Measurements from ENCODE around the gene KIF1A. TPM values are rescaled to one million over a fixed set of nuclear protein-coding genes. Genes with fewer than 3 reads are reported as not detected.

The KIF1A gene
- total and polyA plus RNA-seq, 2 donors (not counting 3 experiments of a cell fraction or from before 2014, with no cell fraction given), result 0.11 to 0.64 TPM

DNA sequence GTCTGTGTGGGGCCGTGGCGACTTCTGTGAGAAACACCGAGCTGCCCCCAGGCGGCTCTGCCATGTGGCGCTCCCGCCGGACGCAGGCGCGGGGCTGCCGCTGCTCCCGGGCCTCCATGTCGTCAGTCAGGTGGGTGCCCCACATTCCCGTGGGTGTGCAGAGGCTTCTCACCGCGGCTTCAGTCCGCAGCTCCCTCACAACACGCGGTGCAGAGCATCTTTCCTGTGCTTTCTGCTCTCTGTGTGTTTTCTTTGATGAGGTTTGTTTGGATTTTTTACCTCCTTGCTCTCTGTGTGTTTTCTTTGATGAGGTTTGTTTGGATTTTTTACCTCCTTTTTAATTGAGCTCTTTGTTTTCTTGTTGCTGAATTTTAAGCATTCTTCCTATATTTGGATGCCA lies 115.4 kb downstream of the KIF1A start:
- FAIRE-seq (no peak), DNase-seq (ENCODE audit: low read depth, low spot score) (no peak)
- H3K9me1 ChIP-seq (replicated peaks; ENCODE audit: control insufficient read depth, extremely low read depth, insufficient read depth, low read length), result no peaks in the 10 kb centered on the region
- no peak overlapping the region for H2AFZ ChIP-seq (ENCODE audit: low read depth, low read length)
- POLR2A ChIA-PET, result no interaction called here
- no peaks in the 10 kb centered on the region for H4K20me1 ChIP-seq (replicated peaks; ENCODE audit: control insufficient read depth, extremely low read depth, insufficient read depth, low read length)
- no peaks in the 10 kb centered on the region for H3K36me3 ChIP-seq (ENCODE audit: control insufficient read depth in 2 of 2, extremely low read depth in 1 of 2, insufficient read depth in 2 of 2, low read length in 2 of 2)
- H3K9me3 ChIP-seq (replicated peaks; ENCODE audit: control insufficient read depth, insufficient read depth, low read length), result no peaks in the 10 kb centered on the region
- no TSS peak for BruUV-seq (replicated peaks)
- CTCF ChIA-PET, result interaction anchor here (2.0 kb wide), 1 partner anchor 191 kb away, joined by 12 read pairs; no protein-coding TSS in a partner anchor
- H3K79me2 ChIP-seq (ENCODE audit: control insufficient read depth, insufficient read depth, low read length), result no peaks in the 10 kb centered on the region
- no peak overlapping the region for H3K9ac ChIP-seq (replicated peaks; ENCODE audit: extremely low read depth, insufficient read depth, low read length)
- intact Hi-C loops (cut with micrococcal nuclease) (loop anchor here (5.0 kb wide), 1 partner anchor 192 kb away; no protein-coding TSS in a partner anchor), dilution Hi-C loops (cut with MboI; ENCODE audit: extremely low pct_ligation_motif_present, low sequenced_read_pairs) (no loop called here)
- no peaks in the 10 kb centered on the region for H3K4me1 ChIP-seq (ENCODE audit: control insufficient read depth, extremely low read depth, insufficient read depth, low read length)
- TF ChIP-seq POLR2AphosphoS5 (IDR thresholded peaks at IDR 0.05; ENCODE audit: insufficient read depth, low read depth, low read length), result no peak
- no peak for TF ChIP-seq FOS (IDR thresholded peaks at IDR 0.05; ENCODE audit: borderline replicate concordance, insufficient read depth, low read length)
- TF ChIP-seq POLR2A (IDR thresholded peaks at IDR 0.05; ENCODE audit: low read depth, low read length), result no peak
- no peak overlapping the region for H3K4me2 ChIP-seq (ENCODE audit: insufficient read depth, low read length)
- H3K4me3 ChIP-seq (replicated peaks in 1 of 3; ENCODE audit: insufficient read depth in 1 of 3, low read depth in 1 of 3, low read length in 3 of 3), result no peak overlapping the region
- H3K27ac ChIP-seq (ENCODE audit: insufficient read depth, low read depth, low read length), result no peak overlapping the region
- no peaks in the 10 kb centered on the region for H3K27me3 ChIP-seq (ENCODE audit: control insufficient read depth in 2 of 2, insufficient read depth in 2 of 2, low read length in 2 of 2)

- Histone ChIP-seq H2AFZ (ENCODE audit: low read depth, low read length) (no peak overlapping the region), H4K20me1 (replicated peaks; ENCODE audit: control insufficient read depth, extremely low read depth, insufficient read depth, low read length) (no peaks in the 10 kb centered on the region), H3K79me2 (ENCODE audit: control insufficient read depth, insufficient read depth, low read length) (no peaks in the 10 kb centered on the region), H3K4me1 (ENCODE audit: control insufficient read depth, extremely low read depth, insufficient read depth, low read length) (no peaks in the 10 kb centered on the region), H3K27me3 (ENCODE audit: control insufficient read depth in 2 of 2, insufficient read depth in 2 of 2, low read length in 2 of 2) (no peaks in the 10 kb centered on the region), H3K36me3 (ENCODE audit: control insufficient read depth in 2 of 2, extremely low read depth in 1 of 2, insufficient read depth in 2 of 2, low read length in 2 of 2) (no peaks in the 10 kb centered on the region), H3K9me3 (replicated peaks; ENCODE audit: control insufficient read depth, insufficient read depth, low read length) (no peaks in the 10 kb centered on the region), H3K4me3 (replicated peaks in 1 of 3; ENCODE audit: insufficient read depth in 1 of 3, low read depth in 1 of 3, low read length in 3 of 3) (no peak overlapping the region), H3K9ac (replicated peaks; ENCODE audit: extremely low read depth, insufficient read depth, low read length) (no peak overlapping the region), H3K4me2 (ENCODE audit: insufficient read depth, low read length) (no peak overlapping the region), H3K9me1 (replicated peaks; ENCODE audit: control insufficient read depth, extremely low read depth, insufficient read depth, low read length) (no peaks in the 10 kb centered on the region), H3K27ac (ENCODE audit: insufficient read depth, low read depth, low read length) (no peak overlapping the region)
- dilution Hi-C loops (cut with MboI; ENCODE audit: extremely low pct_ligation_motif_present, low sequenced_read_pairs), result no loop called here
- no peak for DNase-seq (ENCODE audit: low read depth, low spot score)
- TF ChIP-seq MYC (IDR thresholded peaks at IDR 0.05; ENCODE audit: low read depth, low read length) (no peak), POLR2AphosphoS5 (IDR thresholded peaks at IDR 0.05; ENCODE audit: insufficient read depth, low read depth, low read length) (no peak), JUN (IDR thresholded peaks at IDR 0.05; ENCODE audit: borderline replicate concordance, insufficient read depth, insufficient read length, low read depth) (no peak), MAX (IDR thresholded peaks at IDR 0.05; ENCODE audit: insufficient read depth, insufficient read length) (no peak), FOS (IDR thresholded peaks at IDR 0.05; ENCODE audit: borderline replicate concordance, insufficient read depth, low read length) (no peak), POLR2A (IDR thresholded peaks at IDR 0.05; ENCODE audit: low read depth, low read length) (no peak), GATA2 (IDR thresholded peaks at IDR 0.05; ENCODE audit: insufficient read depth, insufficient read length, low read depth, low read length) (no peak), EZH2 (IDR thresholded peaks at IDR 0.05; ENCODE audit: borderline replicate concordance, low read depth, low read length, severe bottlenecking) (no peak), CTCF (IDR thresholded peaks at IDR 0.05; ENCODE audit: extremely low read depth in 1 of 2, insufficient read depth in 1 of 2, low read depth in 1 of 2, low read length in 2 of 2) (no peak)
- FAIRE-seq, result no peak
- POLR2A ChIA-PET, result no interaction called here
- BruUV-seq (replicated peaks), result no TSS peak
- intact Hi-C loops (cut with micrococcal nuclease), result no loop called here
- CTCF ChIA-PET, result interaction anchor here (1.3 to 2.0 kb wide), 2 partner anchors 190 kb away, joined by 3 to 12 read pairs; no protein-coding TSS in a partner anchor
These were observed 116.3 kb downstream of the KIF1A start for GRCh38 chr2:240703417-240704341.

Measured in endothelial cell of umbilical vein (primary cell).